Caco-2 (cell line): ENCODE results near the gene GGT7. TPM values are rescaled to one million over a fixed set of nuclear protein-coding genes. Genes with fewer than 3 reads are reported as not detected.
"Not testable (repeated sequence)": the region's sequence is repeated elsewhere in the genome, so short reads cannot be mapped to it uniquely, and the experiment has no call there.

ENCODE experiments used
- BruUV-seq: library from RNA; stranded (reverse); fragments of 400-500 nt; replicated peaks from 2 replicates; lab custom pipeline; 2021; lab: Mats Ljungman, UMichigan
- CTCF ChIA-PET: fragments of 300-600 bp; sonication (Branson Sonifier 250); formaldehyde crosslinking; loops from one replicate; lab custom pipeline; 2022; ENCODE audit warnings: antibody characterized with exemption; lab: Charles Lee
- POLR2A ChIA-PET: fragments of 300-600 bp; sonication (Branson Sonifier 250); formaldehyde crosslinking; loops from one replicate; lab custom pipeline; 2022; ENCODE audit warnings: antibody characterized with exemption; lab: Charles Lee
- DNase-seq, 2 experiments: peaks; one replicate each; pipeline versions ENCODE4 v3.0.0 to v3.0.0-alpha.2; 2020 to 2022
- H3K27me3 ChIP-seq: replicated peaks from 2 replicates; pipeline ENCODE4 v1.6.0; 2011; ENCODE audit warnings: low read length; ENCODE audit not compliant: control insufficient read depth, insufficient read depth
- H3K36me3 ChIP-seq: 2 replicates; pipeline ENCODE4 v1.5.1; 2011; ENCODE audit warnings: low read length; ENCODE audit not compliant: control insufficient read depth, insufficient read depth
- H3K4me1 ChIP-seq: fragments of 250-450 bp; sonication (Bioruptor Pico); 2 replicates; pipeline ENCODE4 v1.5.1; 2020; ENCODE audit warnings: mild to moderate bottlenecking
- H3K4me3 ChIP-seq: 2 replicates; pipeline ENCODE4 v1.5.1; 2011; ENCODE audit warnings: low read depth, mild to moderate bottlenecking, control low read depth, low read length
- H3K9me3 ChIP-seq: fragments of 250-450 bp; sonication (Bioruptor Pico); 2 replicates; pipeline ENCODE4 v1.5.1; 2020; ENCODE audit warnings: mild to moderate bottlenecking, moderate library complexity
- H3K27ac Mint-ChIP-seq: one replicate; pipeline ENCODE4 v1.8.0; 2022; ENCODE audit warnings: mixed read lengths; ENCODE audit not compliant: unreplicated experiment
- H3K27me3 Mint-ChIP-seq: one replicate; pipeline ENCODE4 v1.8.0; 2022; ENCODE audit warnings: mixed read lengths; ENCODE audit not compliant: insufficient read depth, unreplicated experiment
- H3K36me3 Mint-ChIP-seq: one replicate; pipeline ENCODE4 v1.8.0; 2022; ENCODE audit warnings: mild to moderate bottlenecking, mixed read lengths; ENCODE audit not compliant: insufficient read depth, unreplicated experiment
- H3K4me1 Mint-ChIP-seq: one replicate; pipeline ENCODE4 v1.8.0; 2022; ENCODE audit warnings: low read depth, mixed read lengths; ENCODE audit not compliant: unreplicated experiment
- H3K4me3 Mint-ChIP-seq: one replicate; pipeline ENCODE4 v1.8.0; 2022; ENCODE audit warnings: mild to moderate bottlenecking, moderate library complexity, mixed read lengths; ENCODE audit not compliant: unreplicated experiment
- H3K9me3 Mint-ChIP-seq: one replicate; pipeline ENCODE4 v1.8.0; 2022; ENCODE audit warnings: mixed read lengths; ENCODE audit not compliant: unreplicated experiment
- CTCF ChIP-seq, 2 experiments: fragments of 200-600 bp in 1 of 2; IDR thresholded peaks; 1 replicate in 1 of 2; 2 replicates in 1 of 2; pipeline versions ENCODE4 v1.5.1 to v1.8.0; 2011 to 2022; ENCODE audit warnings: antibody characterized with exemption in 1 of 2, control low read depth in 1 of 2, inconsistent platforms in 1 of 2, low read depth in 1 of 2, low read length in 1 of 2, mild to moderate bottlenecking in 1 of 2, moderate library complexity in 1 of 2; ENCODE audit not compliant: insufficient read depth in 1 of 2, severe bottlenecking in 1 of 2, unreplicated experiment in 1 of 2
- intact Hi-C: fragments of 100-400 bp; cut with micrococcal nuclease; formaldehyde crosslinking; loops from one replicate; pipeline ENCODE4 v1.10.0; 2022; ENCODE audit not compliant: unreplicated experiment
- total RNA-seq: library from RNA; stranded (reverse); gene quantifications from 2 replicates; pipeline ENCODE4 v1.2.3, GENCODE V29; 2022

The GGT7 gene
- total RNA-seq, 1 experiment from 2014 or later, result 46.2 TPM

GRCh38 chr20:34915131-34915530 is 42.5 kb upstream of the GGT7 start:
- H3K4me3 Mint-ChIP-seq, result no peak overlapping the region
- DNase-seq, result no peak
- no peaks in the 10 kb centered on the region for H3K27me3 ChIP-seq
- ChIA-PET POLR2A (no interaction called here), CTCF (interaction anchor here (1.1 kb wide), 1 partner anchor 41 kb away, joined by 3 read pairs; no protein-coding TSS in a partner anchor)
- TF ChIP-seq CTCF (IDR thresholded peaks at IDR 0.05; ENCODE audit: insufficient read depth in 1 of 2, low read depth in 1 of 2, low read length in 1 of 2, severe bottlenecking in 1 of 2, unreplicated experiment in 1 of 2), result no peak
- no peaks in the 10 kb centered on the region for H3K4me1 ChIP-seq
- H3K4me1 Mint-ChIP-seq, result peaks cover 16% of the 10 kb centered on the region
- H3K36me3 Mint-ChIP-seq, result no peaks in the 10 kb centered on the region
- no TSS peak for BruUV-seq
- no peak overlapping the region for H3K27ac Mint-ChIP-seq
- H3K27me3 Mint-ChIP-seq, result no peaks in the 10 kb centered on the region
- H3K36me3 ChIP-seq, result peaks cover 5% of the 10 kb centered on the region
- no peak overlapping the region for H3K4me3 ChIP-seq
- H3K9me3 ChIP-seq, result no peaks in the 10 kb centered on the region
- no peaks in the 10 kb centered on the region for H3K9me3 Mint-ChIP-seq
- intact Hi-C loops, result no loop called here

- no peaks in the 10 kb centered on the region for H3K27me3 ChIP-seq
- no peaks in the 10 kb centered on the region for H3K27me3 Mint-ChIP-seq
- TF ChIP-seq CTCF (IDR thresholded peaks at IDR 0.05; ENCODE audit: insufficient read depth in 1 of 2, low read depth in 1 of 2, low read length in 1 of 2, severe bottlenecking in 1 of 2, unreplicated experiment in 1 of 2), result no peak
- DNase-seq, result no peak
- H3K4me1 ChIP-seq, result peaks cover 14% of the 10 kb centered on the region
- no TSS peak for BruUV-seq
- H3K36me3 Mint-ChIP-seq, result no peaks in the 10 kb centered on the region
- intact Hi-C loops, result no loop called here
- no peaks in the 10 kb centered on the region for H3K36me3 ChIP-seq
- ChIA-PET CTCF (no interaction called here), POLR2A (no interaction called here)
- H3K27ac Mint-ChIP-seq, result no peak overlapping the region
- H3K4me3 ChIP-seq, result no peak overlapping the region
- H3K9me3 ChIP-seq, result no peaks in the 10 kb centered on the region
- H3K9me3 Mint-ChIP-seq, result no peaks in the 10 kb centered on the region
- no peak overlapping the region for H3K4me3 Mint-ChIP-seq
- peaks cover 15% of the 10 kb centered on the region for H3K4me1 Mint-ChIP-seq
Observed at GRCh38 chr20:34907616-34908469, 35.2 kb upstream of the GGT7 start.

- TF ChIP-seq CTCF (IDR thresholded peaks at IDR 0.05; ENCODE audit: insufficient read depth in 1 of 2, low read depth in 1 of 2, low read length in 1 of 2, severe bottlenecking in 1 of 2, unreplicated experiment in 1 of 2), result no peak
- H3K9me3 Mint-ChIP-seq, result no peaks in the 10 kb centered on the region
- H3K4me1 Mint-ChIP-seq, result peaks cover 15% of the 10 kb centered on the region
- H3K9me3 ChIP-seq, result no peaks in the 10 kb centered on the region
- no peak overlapping the region for H3K4me3 ChIP-seq
- H3K27me3 ChIP-seq, result no peaks in the 10 kb centered on the region
- no peaks in the 10 kb centered on the region for H3K36me3 ChIP-seq
- CTCF ChIA-PET, result interaction anchor here (1.0 to 2.3 kb wide), 3 partner anchors 28 to 52 kb away, joined by 3 to 9 read pairs (median 3); partner anchors contain the start of genes ACSS2, GSS and MYH7B
- H3K4me1 ChIP-seq, result peaks cover 14% of the 10 kb centered on the region
- POLR2A ChIA-PET, result interaction anchor here (0.7 kb wide), 2 partner anchors 29 to 145 kb away, joined by 3 to 4 read pairs; no protein-coding TSS in a partner anchor
- H3K27me3 Mint-ChIP-seq, result no peaks in the 10 kb centered on the region
- H3K4me3 Mint-ChIP-seq, result no peak overlapping the region
- intact Hi-C loops, result loop anchor here (2.0 kb wide), 1 partner anchor 27 kb away; the partner anchor contains the start of gene ACSS2
- DNase-seq, result no peak
- no peaks in the 10 kb centered on the region for H3K36me3 Mint-ChIP-seq
- H3K27ac Mint-ChIP-seq, result no peak overlapping the region
- BruUV-seq, result no TSS peak
Observed at GRCh38 chr20:34904202-34904621, 31.6 kb upstream of the GGT7 start.

- H3K36me3 ChIP-seq, result not testable (repeated sequence)
Observed at GRCh38 chr20:34898731-34899130, 26.1 kb upstream of the GGT7 start.

More at GRCh38 chr20:34898731-34899130, 26.1 kb upstream of the GGT7 start:
- POLR2A ChIA-PET, H3K4me3 ChIP-seq, CTCF ChIA-PET, H3K9me3 Mint-ChIP-seq, H3K27me3 ChIP-seq, H3K36me3 Mint-ChIP-seq, DNase-seq, H3K9me3 ChIP-seq, H3K27ac Mint-ChIP-seq, H3K27me3 Mint-ChIP-seq, intact Hi-C loops, H3K4me3 Mint-ChIP-seq, BruUV-seq: not testable (repeated sequence)
- H3K4me1 ChIP-seq, result peaks cover 25% of the 10 kb centered on the region
- peaks cover 18% of the 10 kb centered on the region for H3K4me1 Mint-ChIP-seq
